ENCODE results near the gene ARHGEF10L. TPM values are rescaled to one million over a fixed set of nuclear protein-coding genes. Genes with fewer than 3 reads are reported as not detected.
A peak's percentile ranks its signal among the peaks of the same experiment; 100 is the strongest.
"Not testable (repeated sequence)": the region's sequence is repeated elsewhere in the genome, so short reads cannot be mapped to it uniquely, and the experiment has no call there.

The ARHGEF10L gene, protein sequence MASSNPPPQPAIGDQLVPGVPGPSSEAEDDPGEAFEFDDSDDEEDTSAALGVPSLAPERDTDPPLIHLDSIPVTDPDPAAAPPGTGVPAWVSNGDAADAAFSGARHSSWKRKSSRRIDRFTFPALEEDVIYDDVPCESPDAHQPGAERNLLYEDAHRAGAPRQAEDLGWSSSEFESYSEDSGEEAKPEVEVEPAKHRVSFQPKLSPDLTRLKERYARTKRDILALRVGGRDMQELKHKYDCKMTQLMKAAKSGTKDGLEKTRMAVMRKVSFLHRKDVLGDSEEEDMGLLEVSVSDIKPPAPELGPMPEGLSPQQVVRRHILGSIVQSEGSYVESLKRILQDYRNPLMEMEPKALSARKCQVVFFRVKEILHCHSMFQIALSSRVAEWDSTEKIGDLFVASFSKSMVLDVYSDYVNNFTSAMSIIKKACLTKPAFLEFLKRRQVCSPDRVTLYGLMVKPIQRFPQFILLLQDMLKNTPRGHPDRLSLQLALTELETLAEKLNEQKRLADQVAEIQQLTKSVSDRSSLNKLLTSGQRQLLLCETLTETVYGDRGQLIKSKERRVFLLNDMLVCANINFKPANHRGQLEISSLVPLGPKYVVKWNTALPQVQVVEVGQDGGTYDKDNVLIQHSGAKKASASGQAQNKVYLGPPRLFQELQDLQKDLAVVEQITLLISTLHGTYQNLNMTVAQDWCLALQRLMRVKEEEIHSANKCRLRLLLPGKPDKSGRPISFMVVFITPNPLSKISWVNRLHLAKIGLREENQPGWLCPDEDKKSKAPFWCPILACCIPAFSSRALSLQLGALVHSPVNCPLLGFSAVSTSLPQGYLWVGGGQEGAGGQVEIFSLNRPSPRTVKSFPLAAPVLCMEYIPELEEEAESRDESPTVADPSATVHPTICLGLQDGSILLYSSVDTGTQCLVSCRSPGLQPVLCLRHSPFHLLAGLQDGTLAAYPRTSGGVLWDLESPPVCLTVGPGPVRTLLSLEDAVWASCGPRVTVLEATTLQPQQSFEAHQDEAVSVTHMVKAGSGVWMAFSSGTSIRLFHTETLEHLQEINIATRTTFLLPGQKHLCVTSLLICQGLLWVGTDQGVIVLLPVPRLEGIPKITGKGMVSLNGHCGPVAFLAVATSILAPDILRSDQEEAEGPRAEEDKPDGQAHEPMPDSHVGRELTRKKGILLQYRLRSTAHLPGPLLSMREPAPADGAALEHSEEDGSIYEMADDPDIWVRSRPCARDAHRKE (N-terminal part only)
- total RNA-seq (under 1 TPM; 0.24 to 0.26 TPM), polyA plus RNA-seq (not detected)

DNA sequence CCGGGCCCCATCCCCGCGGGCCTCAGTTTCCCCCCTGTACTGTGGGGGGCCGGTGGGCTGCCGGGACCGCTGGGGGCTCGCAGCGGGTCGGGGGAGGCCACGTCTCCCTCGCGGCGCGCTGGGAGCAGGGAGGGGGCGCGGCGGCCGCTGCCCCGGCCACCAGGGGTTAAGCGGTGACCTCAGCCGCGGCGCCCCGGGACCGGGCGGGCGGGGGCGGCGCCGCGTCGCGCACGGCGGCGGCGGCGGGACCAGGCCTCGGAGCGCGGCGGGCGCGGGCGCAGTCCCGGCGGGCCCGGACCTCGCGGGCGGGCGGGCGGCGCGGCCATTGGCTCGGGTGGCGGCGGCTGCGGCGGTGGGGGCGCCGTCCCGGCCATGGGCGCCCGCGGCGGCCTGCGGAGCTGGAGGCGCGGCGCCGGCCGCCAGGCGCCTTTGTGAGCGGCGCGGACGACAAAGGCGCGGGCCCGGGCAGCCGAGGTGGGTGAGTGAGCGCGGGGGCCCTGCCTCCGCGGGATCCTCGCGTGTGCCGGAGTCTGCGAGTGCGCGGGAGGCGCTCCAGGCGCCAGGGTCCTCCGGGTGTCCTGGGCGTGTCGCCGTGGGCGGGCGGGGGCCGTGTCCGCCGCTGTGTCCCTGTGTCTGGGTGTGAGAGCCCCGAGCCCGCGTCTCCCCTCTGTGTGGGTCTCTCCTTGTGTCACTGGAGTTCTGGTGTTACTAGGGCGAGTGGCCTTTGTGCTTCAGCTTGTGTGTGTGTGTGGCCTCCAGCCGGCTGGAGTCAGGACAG lies at the start of gene ARHGEF10L:
ARHGEF10L (plus strand) TSS at position 222 of the 778 bp plus-strand sequence. CDS start 40,898 bp downstream, outside the sequence.
- Histone ChIP-seq H3K27me3 (ENCODE audit: insufficient read depth, low read length, poor library complexity, severe bottlenecking) (peaks cover 15% of the 10 kb centered on the region), H3K4me1 (ENCODE audit: insufficient read depth, low read length) (no peaks in the 10 kb centered on the region), H3K36me3 (ENCODE audit: insufficient read depth, low read length) (no peaks in the 10 kb centered on the region), H3K27ac (ENCODE audit: low read depth, low read length) (no peak within 1 kb of the TSS), H3K4me3 (ENCODE audit: low read length) (no peak within 1 kb of the TSS), H3K9me3 (ENCODE audit: low read length) (no peaks in the 10 kb centered on the region)
- DNase-seq: no peak
- Mint-ChIP-seq H3K4me3 (peak within 1 kb of the TSS in 4 of 7 donors; percentile 8 to 49 (median 39)), H3K4me1 (peaks cover 0 to 13% (median 4%) of the 10 kb centered on the region in 3 donors), H3K27me3 (peaks cover 25 to 45% of the 10 kb centered on the region in 2 donors), H3K36me3 (no peaks in the 10 kb centered on the region), H3K27ac (no peak within 1 kb of the TSS), H3K9me3 (peaks cover 0 to 2% (median 0%) of the 10 kb centered on the region in 5 donors)
- POLR2A ChIA-PET: no interaction called here
- CTCF ChIA-PET: no interaction called here

GRCh38 chr1:17489768-17490417 lies 49.6 kb upstream of the ARHGEF10L start:
- POLR2A ChIA-PET; CTCF ChIA-PET; H3K36me3 ChIP-seq (ENCODE audit: insufficient read depth, low read length); H3K4me1 ChIP-seq (ENCODE audit: insufficient read depth, low read length); H3K9me3 Mint-ChIP-seq; H3K27me3 ChIP-seq (ENCODE audit: insufficient read depth, low read length, poor library complexity, severe bottlenecking); H3K27ac Mint-ChIP-seq; H3K4me3 Mint-ChIP-seq; H3K4me1 Mint-ChIP-seq; H3K36me3 Mint-ChIP-seq; H3K27ac ChIP-seq (ENCODE audit: low read depth, low read length); DNase-seq; H3K9me3 ChIP-seq (ENCODE audit: low read length); H3K4me3 ChIP-seq (ENCODE audit: low read length): not testable (repeated sequence)
- H3K27me3 Mint-ChIP-seq: peaks cover 4 to 22% of the 10 kb centered on the region in 2 donors

GRCh38 chr1:17490667-17491066 lies 48.8 kb upstream of the ARHGEF10L start:
- peaks cover 1 to 17% of the 10 kb centered on the region in 2 donors for H3K27me3 Mint-ChIP-seq
- POLR2A ChIA-PET; H3K27ac Mint-ChIP-seq; H3K4me3 Mint-ChIP-seq; DNase-seq; H3K36me3 Mint-ChIP-seq; H3K4me1 ChIP-seq (ENCODE audit: insufficient read depth, low read length); H3K27ac ChIP-seq (ENCODE audit: low read depth, low read length); H3K4me1 Mint-ChIP-seq; H3K9me3 Mint-ChIP-seq; H3K4me3 ChIP-seq (ENCODE audit: low read length); CTCF ChIA-PET; H3K36me3 ChIP-seq (ENCODE audit: insufficient read depth, low read length); H3K27me3 ChIP-seq (ENCODE audit: insufficient read depth, low read length, poor library complexity, severe bottlenecking); H3K9me3 ChIP-seq (ENCODE audit: low read length): not testable (repeated sequence)

GRCh38 chr1:17494114-17494729 lies 45.3 kb upstream of the ARHGEF10L start:
- no peaks in the 10 kb centered on the region for H3K27me3 ChIP-seq (ENCODE audit: insufficient read depth, low read length, poor library complexity, severe bottlenecking)
- H3K4me3 ChIP-seq (ENCODE audit: low read length): no peak overlapping the region
- peaks cover 0 to 2% (median 0%) of the 10 kb centered on the region in 5 donors for H3K9me3 Mint-ChIP-seq
- H3K27me3 Mint-ChIP-seq: peaks cover 8 to 17% of the 10 kb centered on the region in 2 donors
- H3K4me1 Mint-ChIP-seq: peaks cover 0 to 2% (median 0%) of the 10 kb centered on the region in 3 donors
- no peak overlapping the region for H3K27ac ChIP-seq (ENCODE audit: low read depth, low read length)
- H3K36me3 ChIP-seq (ENCODE audit: insufficient read depth, low read length): no peaks in the 10 kb centered on the region
- ChIA-PET POLR2A (no interaction called here), CTCF (no interaction called here)
- no peak overlapping the region for H3K4me3 Mint-ChIP-seq
- no peaks in the 10 kb centered on the region for H3K4me1 ChIP-seq (ENCODE audit: insufficient read depth, low read length)
- no peaks in the 10 kb centered on the region for H3K9me3 ChIP-seq (ENCODE audit: low read length)
- H3K27ac Mint-ChIP-seq: no peak overlapping the region
- peak; percentile 18 to 52 (median 30) for DNase-seq
- no peaks in the 10 kb centered on the region for H3K36me3 Mint-ChIP-seq

DNA sequence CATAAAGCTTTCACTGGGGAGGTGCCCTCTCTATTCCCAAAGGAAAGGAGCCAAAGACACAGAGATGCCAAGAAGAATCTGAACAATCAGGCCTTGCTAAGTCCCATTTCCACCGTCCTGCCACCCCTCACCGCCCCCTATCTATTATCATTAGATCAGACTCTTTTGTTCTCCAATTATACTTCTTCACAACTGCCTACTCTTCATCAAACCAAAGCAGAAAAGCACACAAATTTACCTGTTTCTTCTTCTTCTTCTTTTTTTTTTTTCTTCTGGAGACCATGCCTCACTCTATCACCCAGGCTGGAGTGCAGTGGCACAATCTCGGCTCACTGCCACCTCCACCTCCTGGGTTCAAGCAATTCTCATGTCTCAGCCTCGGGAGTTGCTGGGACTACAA lies 43.1 kb upstream of the ARHGEF10L start:
- Mint-ChIP-seq H3K36me3 (no peaks in the 10 kb centered on the region), H3K4me1 (peaks cover 0 to 2% (median 0%) of the 10 kb centered on the region in 3 donors), H3K9me3 (peaks cover 0 to 2% (median 0%) of the 10 kb centered on the region in 5 donors), H3K27ac (no peak overlapping the region), H3K27me3 (peaks cover 12 to 21% of the 10 kb centered on the region in 2 donors), H3K4me3 (no peak overlapping the region)
- Histone ChIP-seq H3K36me3 (ENCODE audit: insufficient read depth, low read length) (no peaks in the 10 kb centered on the region), H3K27me3 (ENCODE audit: insufficient read depth, low read length, poor library complexity, severe bottlenecking) (no peaks in the 10 kb centered on the region), H3K9me3 (ENCODE audit: low read length) (no peaks in the 10 kb centered on the region), H3K4me1 (ENCODE audit: insufficient read depth, low read length) (no peaks in the 10 kb centered on the region), H3K27ac (ENCODE audit: low read depth, low read length) (no peak overlapping the region), H3K4me3 (ENCODE audit: low read length) (no peak overlapping the region)
- no peak for DNase-seq
- CTCF ChIA-PET: interaction anchor here (1.0 kb wide), 1 partner anchor 9 kb away, joined by 3 read pairs; no protein-coding TSS in a partner anchor
- POLR2A ChIA-PET: no interaction called here

GRCh38 chr1:17498214-17498613 lies 41.3 kb upstream of the ARHGEF10L start:
- Histone ChIP-seq H3K27me3 (ENCODE audit: insufficient read depth, low read length, poor library complexity, severe bottlenecking) (no peaks in the 10 kb centered on the region), H3K27ac (ENCODE audit: low read depth, low read length) (no peak overlapping the region), H3K9me3 (ENCODE audit: low read length) (no peaks in the 10 kb centered on the region), H3K36me3 (ENCODE audit: insufficient read depth, low read length) (no peaks in the 10 kb centered on the region), H3K4me1 (ENCODE audit: insufficient read depth, low read length) (no peaks in the 10 kb centered on the region), H3K4me3 (ENCODE audit: low read length) (no peak overlapping the region)
- no peak for DNase-seq
- H3K9me3 Mint-ChIP-seq: peaks cover 0 to 2% (median 0%) of the 10 kb centered on the region in 5 donors
- no peaks in the 10 kb centered on the region for H3K36me3 Mint-ChIP-seq
- H3K4me1 Mint-ChIP-seq: peaks cover 0 to 2% (median 0%) of the 10 kb centered on the region in 3 donors
- CTCF ChIA-PET: no interaction called here
- POLR2A ChIA-PET: no interaction called here
- no peak overlapping the region for H3K4me3 Mint-ChIP-seq
- peaks cover 12 to 32% of the 10 kb centered on the region in 2 donors for H3K27me3 Mint-ChIP-seq
- no peak overlapping the region for H3K27ac Mint-ChIP-seq

GRCh38 chr1:17502326-17502778 lies 37.1 kb upstream of the ARHGEF10L start:
- H3K4me1 ChIP-seq (ENCODE audit: insufficient read depth, low read length): no peaks in the 10 kb centered on the region
- ChIA-PET POLR2A (no interaction called here), CTCF (no interaction called here)
- no peak overlapping the region for H3K27ac ChIP-seq (ENCODE audit: low read depth, low read length)
- Mint-ChIP-seq H3K4me3 (no peak overlapping the region), H3K4me1 (no peaks in the 10 kb centered on the region), H3K9me3 (peaks cover 0 to 2% (median 0%) of the 10 kb centered on the region in 5 donors), H3K27ac (peak overlapping the region in 1 of 8 donors; percentile 55), H3K36me3 (no peaks in the 10 kb centered on the region), H3K27me3 (peaks cover 7 to 27% of the 10 kb centered on the region in 2 donors)
- no peaks in the 10 kb centered on the region for H3K36me3 ChIP-seq (ENCODE audit: insufficient read depth, low read length)
- no peaks in the 10 kb centered on the region for H3K27me3 ChIP-seq (ENCODE audit: insufficient read depth, low read length, poor library complexity, severe bottlenecking)
- peak in 2 of 5 donors; percentile 6 to 48 for DNase-seq
- no peaks in the 10 kb centered on the region for H3K9me3 ChIP-seq (ENCODE audit: low read length)
- no peak overlapping the region for H3K4me3 ChIP-seq (ENCODE audit: low read length)
